ENCODE results near the gene PEX11A. TPM values are rescaled to one million over a fixed set of nuclear protein-coding genes. Genes with fewer than 3 reads are reported as not detected.

The PEX11A gene
- total and polyA plus RNA-seq, 2 of the 8 experiments (the other 6 are each of a cell fraction or from before 2014, with no cell fraction given) = 2.9 to 3.0 TPM

- DNase-seq (ENCODE audit: low read depth in 1 of 2, low spot score in 2 of 2) (peak in 1 of 2 experiments; percentile 20), FAIRE-seq (no peak)
- Histone ChIP-seq H3K27me3 (replicated peaks in 1 of 4; ENCODE audit: control insufficient read depth in 3 of 4, extremely low read depth in 1 of 4, insufficient read depth in 3 of 4, low read length in 3 of 4) (no peaks in the 10 kb centered on the region), H4K20me1 (replicated peaks in 1 of 2; ENCODE audit: control insufficient read depth in 1 of 2, insufficient read depth in 2 of 2, low read length in 2 of 2) (peaks cover 3 to 5% of the 10 kb centered on the region in 2 experiments), H2AFZ (ENCODE audit: low read length) (no peak overlapping the region), H4K91ac (replicated peaks; ENCODE audit: insufficient read length, low read length) (no peak overlapping the region), H3K23ac (ENCODE audit: insufficient read length) (no peak overlapping the region), H2BK5ac (ENCODE audit: low read depth, low read length) (no peak overlapping the region), H3K4me1 (replicated peaks in 1 of 4; ENCODE audit: control insufficient read depth in 3 of 4, insufficient read depth in 4 of 4, low read length in 3 of 4) (peaks cover 0 to 2% (median under 1%) of the 10 kb centered on the region in 4 experiments; a peak in 2 of 7 replicates), H2BK12ac (ENCODE audit: low read depth, low read length) (no peak overlapping the region), H4K5ac (ENCODE audit: insufficient read length, low read depth, low read length) (no peak overlapping the region), H2BK120ac (replicated peaks; ENCODE audit: low read depth, low read length) (no peak overlapping the region), H3K14ac (ENCODE audit: insufficient read length) (no peak overlapping the region), H3K4ac (replicated peaks; ENCODE audit: insufficient read length, low read depth, low read length) (no peak overlapping the region), H3K79me2 (ENCODE audit: control insufficient read depth in 1 of 2, insufficient read depth in 2 of 2, low read length in 2 of 2) (peaks cover 0 to 8% of the 10 kb centered on the region in 2 experiments; a peak in 2 of 4 replicates), H3K56ac (replicated peaks; ENCODE audit: insufficient read length, low read depth, low read length) (no peak overlapping the region), H3K18ac (ENCODE audit: extremely low read depth, low read length) (no peak overlapping the region), H3K9me3 (ENCODE audit: insufficient read depth in 2 of 2, low read depth in 1 of 2, low read length in 1 of 2) (no peaks in the 10 kb centered on the region), H2BK15ac (ENCODE audit: low read length) (no peak overlapping the region), H3K9ac (replicated peaks in 1 of 4; ENCODE audit: extremely low read depth in 1 of 4, low read depth in 3 of 4, low read length in 3 of 4) (no peak overlapping the region), H2AK5ac (ENCODE audit: low read depth, low read length) (no peak overlapping the region), H3K4me3 (ENCODE audit: extremely low read depth in 1 of 4, insufficient read depth in 2 of 4, low read depth in 3 of 4, low read length in 4 of 4) (no peak overlapping the region), H3K27ac (ENCODE audit: low read depth, low read length) (no peak overlapping the region), H3K79me1 (ENCODE audit: low read depth, low read length) (peaks cover 8% of the 10 kb centered on the region; the same call in 1 of the 2 replicates), H3K4me2 (ENCODE audit: insufficient read depth in 1 of 2, low read depth in 2 of 2, low read length in 2 of 2) (no peak overlapping the region), H3K36me3 (ENCODE audit: control insufficient read depth in 2 of 4, insufficient read depth in 4 of 4, low read length in 3 of 4) (peaks cover 0 to 12% (median 0%) of the 10 kb centered on the region in 4 experiments; a peak in 1 of 8 replicates), H3K23me2 (ENCODE audit: low read depth, low read length) (peaks cover 5% of the 10 kb centered on the region; the same call in 1 of the 2 replicates), H2BK20ac (ENCODE audit: low read length) (no peak overlapping the region), H4K8ac (ENCODE audit: extremely low read depth, insufficient read depth, low read length) (peak overlapping the region; percentile 38)
- TF ChIP-seq SIRT6 (IDR thresholded peaks at IDR 0.05; ENCODE audit: low read length) (no peak), CTCF (IDR thresholded peaks at IDR 0.05; ENCODE audit: control extremely low read depth in 1 of 3, insufficient read depth in 1 of 3, low read depth in 1 of 3, low read length in 3 of 3) (no peak), HDAC2 (IDR thresholded peaks at IDR 0.05; ENCODE audit: borderline replicate concordance in 1 of 2, low read depth in 2 of 2, low read length in 2 of 2) (no peak), HDAC6 (IDR thresholded peaks at IDR 0.05; ENCODE audit: low read depth, low read length) (no peak), SAP30 (IDR thresholded peaks at IDR 0.05; ENCODE audit: insufficient read depth, insufficient replicate concordance, low read length) (no peak), NRF1 (IDR thresholded peaks at IDR 0.05; ENCODE audit: low read depth, low read length) (no peak), RBBP5 (IDR thresholded peaks at IDR 0.05; ENCODE audit: borderline replicate concordance, low read depth, low read length) (no peak)
- POLR2A ChIA-PET (ENCODE audit: partially characterized antibody) = interaction anchor here (0.6 kb wide), 1 partner anchor 138 kb away, joined by 3 read pairs; no protein-coding TSS in a partner anchor
- CTCF ChIA-PET (ENCODE audit: partially characterized antibody) = interaction anchor here (0.6 to 1.4 kb wide), 4 partner anchors 16 to 341 kb away, joined by 3 to 5 read pairs (median 4); no protein-coding TSS in a partner anchor
- whole genome bisulfite sequencing, 2 experiments (ENCODE audit: extremely low coverage in 1 of 2, insufficient coverage in 1 of 2, insufficient read length in 1 of 2, insufficient replicate concordance in 2 of 2, low coverage in 1 of 2, low lambda C conversion rate in 2 of 2, missing lambda C conversion rate in 1 of 2) = 73% methylated on average over 7 of the region's 7 CpGs; no CpG with 5 or more reads in 1 of the 2 experiments
Observed at GRCh38 chr15:89652131-89652530, 38.4 kb downstream of the PEX11A start.
